ENCODE data around the gene BCAS1. TPM values are rescaled to one million over a fixed set of nuclear protein-coding genes. Genes with fewer than 3 reads are reported as not detected.

Gene BCAS1
- total and polyA plus RNA-seq, 2 donors (not counting 3 experiments of a cell fraction or from before 2014, with no cell fraction given): not detected

- FAIRE-seq: peak; percentile 64
- Histone ChIP-seq H4K20me1 (replicated peaks; ENCODE audit: control insufficient read depth, extremely low read depth, insufficient read depth, low read length) (no peaks in the 10 kb centered on the region), H3K9me1 (replicated peaks; ENCODE audit: control insufficient read depth, extremely low read depth, insufficient read depth, low read length) (no peaks in the 10 kb centered on the region), H3K79me2 (ENCODE audit: control insufficient read depth, insufficient read depth, low read length) (no peaks in the 10 kb centered on the region), H2AFZ (ENCODE audit: low read depth, low read length) (no peak overlapping the region), H3K36me3 (ENCODE audit: control insufficient read depth in 2 of 2, extremely low read depth in 1 of 2, insufficient read depth in 2 of 2, low read length in 2 of 2) (no peaks in the 10 kb centered on the region), H3K4me1 (ENCODE audit: control insufficient read depth, extremely low read depth, insufficient read depth, low read length) (peaks cover 50% of the 10 kb centered on the region), H3K9ac (replicated peaks; ENCODE audit: extremely low read depth, insufficient read depth, low read length) (peak overlapping the region; percentile 22), H3K27me3 (ENCODE audit: control insufficient read depth in 2 of 2, insufficient read depth in 2 of 2, low read length in 2 of 2) (no peaks in the 10 kb centered on the region), H3K27ac (ENCODE audit: insufficient read depth, low read depth, low read length) (peak overlapping the region; percentile 97), H3K4me2 (ENCODE audit: insufficient read depth, low read length) (peak overlapping the region; percentile 86), H3K4me3 (replicated peaks in 1 of 3; ENCODE audit: insufficient read depth in 1 of 3, low read depth in 1 of 3, low read length in 3 of 3) (no peak overlapping the region), H3K9me3 (replicated peaks; ENCODE audit: control insufficient read depth, insufficient read depth, low read length) (no peaks in the 10 kb centered on the region)
- TF ChIP-seq POLR2AphosphoS5 (IDR thresholded peaks at IDR 0.05; ENCODE audit: insufficient read depth, low read depth, low read length) (no peak), FOS (IDR thresholded peaks at IDR 0.05; ENCODE audit: borderline replicate concordance, insufficient read depth, low read length) (peak; percentile 33)
- ChIA-PET CTCF (interaction anchor here (0.7 to 5.9 kb wide), 17 partner anchors 8 to 1587 kb away, joined by 3 to 73 read pairs (median 4); no protein-coding TSS in a partner anchor), POLR2A (interaction anchor here (0.6 to 2.3 kb wide), 5 partner anchors 16 to 306 kb away, joined by 3 to 7 read pairs (median 3); partner anchors contain the start of gene ZNF217)
- peak; percentile 47 for DNase-seq (ENCODE audit: low read depth, low spot score)
- dilution Hi-C loops (cut with MboI; ENCODE audit: extremely low pct_ligation_motif_present, low sequenced_read_pairs) (no loop called here), intact Hi-C loops (cut with micrococcal nuclease) (loop anchor here (1.0 to 5.0 kb wide), 7 partner anchors 27 to 1407 kb away; no protein-coding TSS in a partner anchor)
- BruUV-seq (replicated peaks): no TSS peak
These were observed 170.8 kb downstream of the BCAS1 start for GRCh38 chr20:53899351-53900167.

- ChIA-PET POLR2A (interaction anchor here (0.6 to 1.3 kb wide), 3 partner anchors 19 to 263 kb away, joined by 3 to 6 read pairs (median 3); no protein-coding TSS in a partner anchor), CTCF (interaction anchor here (0.7 to 5.9 kb wide), 13 partner anchors 8 to 275 kb away, joined by 3 to 73 read pairs (median 5); no protein-coding TSS in a partner anchor)
- H3K4me3 ChIP-seq (replicated peaks in 1 of 3; ENCODE audit: insufficient read depth in 1 of 3, low read depth in 1 of 3, low read length in 3 of 3): peak overlapping the region in 1 of 3 experiments; percentile 26
- intact Hi-C loops (cut with micrococcal nuclease) (loop anchor here (1.0 to 5.0 kb wide), 3 partner anchors 8 to 1406 kb away; no protein-coding TSS in a partner anchor), dilution Hi-C loops (cut with MboI; ENCODE audit: extremely low pct_ligation_motif_present, low sequenced_read_pairs) (no loop called here)
- H3K4me1 ChIP-seq (ENCODE audit: control insufficient read depth, extremely low read depth, insufficient read depth, low read length): peaks cover 50% of the 10 kb centered on the region
- H4K20me1 ChIP-seq (replicated peaks; ENCODE audit: control insufficient read depth, extremely low read depth, insufficient read depth, low read length): no peaks in the 10 kb centered on the region
- H3K4me2 ChIP-seq (ENCODE audit: insufficient read depth, low read length): peak overlapping the region; percentile 82
- H3K9ac ChIP-seq (replicated peaks; ENCODE audit: extremely low read depth, insufficient read depth, low read length): peak overlapping the region; percentile 25
- FAIRE-seq: no peak
- no peaks in the 10 kb centered on the region for H3K79me2 ChIP-seq (ENCODE audit: control insufficient read depth, insufficient read depth, low read length)
- H3K27me3 ChIP-seq (ENCODE audit: control insufficient read depth in 2 of 2, insufficient read depth in 2 of 2, low read length in 2 of 2): no peaks in the 10 kb centered on the region
- TF ChIP-seq POLR2AphosphoS5 (IDR thresholded peaks at IDR 0.05; ENCODE audit: insufficient read depth, low read depth, low read length) (no peak), JUN (IDR thresholded peaks at IDR 0.05; ENCODE audit: borderline replicate concordance, insufficient read depth, insufficient read length, low read depth) (no peak)
- no peaks in the 10 kb centered on the region for H3K9me3 ChIP-seq (replicated peaks; ENCODE audit: control insufficient read depth, insufficient read depth, low read length)
- H3K9me1 ChIP-seq (replicated peaks; ENCODE audit: control insufficient read depth, extremely low read depth, insufficient read depth, low read length): no peaks in the 10 kb centered on the region
- no peaks in the 10 kb centered on the region for H3K36me3 ChIP-seq (ENCODE audit: control insufficient read depth in 2 of 2, extremely low read depth in 1 of 2, insufficient read depth in 2 of 2, low read length in 2 of 2)
- H2AFZ ChIP-seq (ENCODE audit: low read depth, low read length): peak overlapping the region; percentile 63
- H3K27ac ChIP-seq (ENCODE audit: insufficient read depth, low read depth, low read length): peak overlapping the region; percentile 50
- no peak for DNase-seq (ENCODE audit: low read depth, low spot score)
- TSS peak; percentile 51 for BruUV-seq (replicated peaks)
These were observed 171.8 kb downstream of the BCAS1 start for GRCh38 chr20:53898556-53898931.
